H1 (cell line): Measurements from ENCODE around the gene PPOX.

Experiments
- BRCA1 ChIP-seq: IDR thresholded peaks from 2 replicates; pipeline ENCODE4 v1.6.1; 2012; ENCODE audit warnings: low read depth, low read length, improper control_type of control experiment
- EZH2 ChIP-seq: fragments of 200-600 bp; sonication (generic); IDR thresholded peaks from 2 replicates; pipeline ENCODE4 v1.7.1; 2012; ENCODE audit warnings: low read depth, mild to moderate bottlenecking, moderate library complexity, low read length, inconsistent platforms; ENCODE audit not compliant: severe bottlenecking
- JUND ChIP-seq: IDR thresholded peaks from 2 replicates; pipeline ENCODE4 v1.6.1; 2011; ENCODE audit warnings: mild to moderate bottlenecking, improper control_type of control experiment, low read length
- POLR2A ChIP-seq, 2 experiments: IDR thresholded peaks; 1 replicate in 1 of 2; 2 replicates in 1 of 2; pipeline ENCODE4 v1.6.1; 2011; ENCODE audit warnings: low read depth in 2 of 2, low read length in 2 of 2, mild to moderate bottlenecking in 2 of 2; ENCODE audit errors: control extremely low read depth in 1 of 2
- SIN3A ChIP-seq, 2 experiments: IDR thresholded peaks in 1 of 2; conservative IDR thresholded peaks in 1 of 2; 2 replicates each; pipeline ENCODE4 v1.6.1; 2011 to 2012; ENCODE audit warnings: low read length in 2 of 2, improper control_type of control experiment in 1 of 2, low read depth in 1 of 2, mild to moderate bottlenecking in 1 of 2
- SUZ12 ChIP-seq: fragments of 200-600 bp; sonication (generic); IDR thresholded peaks from 2 replicates; pipeline ENCODE4 v1.6.1; 2012; ENCODE audit warnings: mild to moderate bottlenecking, inconsistent platforms, low read length, moderate library complexity, mixed read lengths
- YY1 ChIP-seq: IDR thresholded peaks from 2 replicates; pipeline ENCODE4 v1.6.1; 2011; ENCODE audit warnings: low read depth, mild to moderate bottlenecking, low read length
- TF ChIP-seq, protein P1 (sequence below), 3 experiments: IDR thresholded peaks; 1 replicate in 2 of 3; 2 replicates in 1 of 3; pipeline versions ENCODE4 v1.5.1 to v1.6.1; 2011; ENCODE audit warnings: low read length in 3 of 3, mild to moderate bottlenecking in 3 of 3, inconsistent platforms in 2 of 3, low read depth in 1 of 3, moderate library complexity in 1 of 3; ENCODE audit not compliant: insufficient read depth in 1 of 3; ENCODE audit errors: control extremely low read depth in 1 of 3
- TF ChIP-seq, protein P2 (sequence below): IDR thresholded peaks from 2 replicates; pipeline ENCODE4 v1.6.1; 2012; ENCODE audit warnings: inconsistent platforms

DNA sequence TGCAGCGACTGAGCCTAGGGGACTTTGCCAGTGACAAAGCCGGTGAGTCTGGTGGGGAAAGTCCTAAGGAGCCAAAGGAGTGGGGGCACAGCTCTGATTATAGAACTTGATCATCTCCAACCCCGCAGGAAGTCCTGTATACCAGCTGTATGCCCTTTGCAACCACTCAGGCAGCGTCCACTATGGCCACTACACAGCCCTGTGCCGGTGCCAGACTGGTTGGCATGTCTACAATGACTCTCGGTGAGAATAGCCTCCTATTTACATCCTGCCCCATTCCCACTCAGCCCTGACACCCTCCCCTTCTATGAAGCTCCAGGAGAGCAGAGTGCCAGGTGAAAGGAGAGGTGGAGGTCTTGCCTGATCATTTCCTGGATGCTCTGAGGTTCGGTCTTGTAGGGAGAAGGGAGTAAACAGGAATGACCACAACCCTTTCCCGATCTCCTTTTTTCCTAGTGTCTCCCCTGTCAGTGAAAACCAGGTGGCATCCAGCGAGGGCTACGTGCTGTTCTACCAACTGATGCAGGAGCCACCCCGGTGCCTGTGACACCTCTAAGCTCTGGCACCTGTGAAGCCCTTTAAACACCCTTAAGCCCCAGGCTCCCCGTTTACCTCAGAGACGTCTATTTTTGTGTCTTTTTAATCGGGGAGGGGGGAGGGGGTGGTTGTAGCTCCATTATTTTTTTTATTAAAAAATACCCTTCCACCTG is 1.2 kb upstream of the PPOX start:
- TF ChIP-seq SUZ12 (no peak), POLR2A (IDR thresholded peaks at IDR 0.05; ENCODE audit: control extremely low read depth in 1 of 2, low read depth in 2 of 2, low read length in 2 of 2) (no peak), JUND (no peak), YY1 (no peak), EZH2 (no peak), SIN3A (conservative IDR thresholded peaks at IDR 0.05 in 1 of 2, IDR thresholded peaks at IDR 0.05 in 1 of 2; ENCODE audit: low read depth in 1 of 2, low read length in 2 of 2) (no peak), BRCA1 (no peak)
- TF ChIP-seq, protein P1, sequence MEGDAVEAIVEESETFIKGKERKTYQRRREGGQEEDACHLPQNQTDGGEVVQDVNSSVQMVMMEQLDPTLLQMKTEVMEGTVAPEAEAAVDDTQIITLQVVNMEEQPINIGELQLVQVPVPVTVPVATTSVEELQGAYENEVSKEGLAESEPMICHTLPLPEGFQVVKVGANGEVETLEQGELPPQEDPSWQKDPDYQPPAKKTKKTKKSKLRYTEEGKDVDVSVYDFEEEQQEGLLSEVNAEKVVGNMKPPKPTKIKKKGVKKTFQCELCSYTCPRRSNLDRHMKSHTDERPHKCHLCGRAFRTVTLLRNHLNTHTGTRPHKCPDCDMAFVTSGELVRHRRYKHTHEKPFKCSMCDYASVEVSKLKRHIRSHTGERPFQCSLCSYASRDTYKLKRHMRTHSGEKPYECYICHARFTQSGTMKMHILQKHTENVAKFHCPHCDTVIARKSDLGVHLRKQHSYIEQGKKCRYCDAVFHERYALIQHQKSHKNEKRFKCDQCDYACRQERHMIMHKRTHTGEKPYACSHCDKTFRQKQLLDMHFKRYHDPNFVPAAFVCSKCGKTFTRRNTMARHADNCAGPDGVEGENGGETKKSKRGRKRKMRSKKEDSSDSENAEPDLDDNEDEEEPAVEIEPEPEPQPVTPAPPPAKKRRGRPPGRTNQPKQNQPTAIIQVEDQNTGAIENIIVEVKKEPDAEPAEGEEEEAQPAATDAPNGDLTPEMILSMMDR (IDR thresholded peaks at IDR 0.05; ENCODE audit: control extremely low read depth in 1 of 3, insufficient read depth in 1 of 3, low read depth in 1 of 3, low read length in 3 of 3): no peak
- TF ChIP-seq, protein P2, sequence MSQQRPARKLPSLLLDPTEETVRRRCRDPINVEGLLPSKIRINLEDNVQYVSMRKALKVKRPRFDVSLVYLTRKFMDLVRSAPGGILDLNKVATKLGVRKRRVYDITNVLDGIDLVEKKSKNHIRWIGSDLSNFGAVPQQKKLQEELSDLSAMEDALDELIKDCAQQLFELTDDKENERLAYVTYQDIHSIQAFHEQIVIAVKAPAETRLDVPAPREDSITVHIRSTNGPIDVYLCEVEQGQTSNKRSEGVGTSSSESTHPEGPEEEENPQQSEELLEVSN: no peak
